GM19238 (cell line): ENCODE measurements around the gene ABCC2.
"Not testable (repeated sequence)": the region's sequence is repeated elsewhere in the genome, so short reads cannot be mapped to it uniquely, and the experiment has no call there.

Experiments used
- DNase-seq: peaks from one replicate; pipeline ENCODE4 v3.0.0; 2011; ENCODE audit warnings: low spot score; ENCODE audit not compliant: insufficient read length

ABCC2 gene

DNA sequence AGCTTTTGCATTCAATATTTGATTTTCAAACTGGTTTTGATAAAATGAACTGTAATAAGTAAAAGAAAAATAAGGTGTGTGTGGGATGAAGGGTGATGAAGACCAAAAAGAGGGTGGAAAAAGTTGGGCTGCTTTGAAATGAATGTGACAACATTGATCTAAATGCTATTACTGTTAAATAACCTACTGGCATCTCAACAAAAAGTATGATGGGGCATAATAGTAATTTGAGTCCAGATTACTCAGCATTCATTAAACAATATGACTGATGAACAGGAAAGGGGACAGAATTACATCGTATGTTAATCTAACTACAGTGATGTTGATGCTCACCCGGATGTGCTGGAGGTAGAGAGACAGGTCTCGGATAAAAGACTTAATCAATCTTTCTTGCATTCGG lies 112.2 kb downstream of the ABCC2 start:
- DNase-seq: no peak

DNA sequence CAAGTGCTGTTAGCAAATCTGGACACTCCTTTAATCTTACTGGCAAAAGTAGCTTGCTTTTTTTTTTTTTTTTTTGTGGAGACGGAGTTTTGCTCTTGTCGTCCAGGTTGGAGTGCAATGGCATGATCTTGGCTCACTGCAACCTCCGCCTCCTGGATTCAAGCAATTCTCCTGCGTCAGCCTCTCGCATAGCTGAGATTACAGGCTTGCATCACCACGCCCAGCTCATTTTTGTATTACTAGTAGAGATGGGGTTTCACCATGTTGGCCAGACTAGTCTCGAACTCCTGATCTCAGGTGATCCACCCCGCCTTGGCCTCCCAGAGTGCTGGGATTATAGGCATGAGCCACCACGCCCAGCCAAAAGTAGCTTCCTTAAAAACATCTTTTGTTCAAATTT lies 112.6 kb downstream of the ABCC2 start:
- not testable (repeated sequence) for DNase-seq

DNA sequence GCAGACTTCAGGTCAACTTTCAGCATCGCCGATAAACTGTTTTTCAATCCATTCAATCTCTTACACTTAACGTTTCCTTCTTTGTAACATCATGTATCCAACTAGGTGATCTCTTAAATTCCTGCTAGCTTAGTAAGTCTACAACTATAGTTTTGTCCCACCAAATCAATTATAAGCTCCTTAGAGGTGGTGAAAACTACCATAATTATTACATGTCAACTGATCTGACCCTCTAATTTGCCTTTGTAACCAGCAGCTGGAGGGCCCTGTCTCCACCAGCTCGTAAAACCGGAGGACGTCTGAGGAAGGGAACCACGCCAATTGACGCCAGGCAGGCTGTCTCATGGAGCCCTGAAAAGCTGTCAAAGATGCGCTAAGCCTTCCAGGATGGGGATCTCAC lies 113.4 kb downstream of the ABCC2 start:
- no peak for DNase-seq
